CD14-positive monocyte (primary cell): ENCODE results near the gene PYGB. TPM values are rescaled to one million over a fixed set of nuclear protein-coding genes. Genes with fewer than 3 reads are reported as not detected.

Experiments used
- DNase-seq, 3 donors: peaks; one replicate each; pipeline ENCODE4 v3.0.0-alpha.2; 2011 to 2022
- H2AFZ ChIP-seq: 2 replicates; pipeline ENCODE4 v1.6.0; 2012; ENCODE audit warnings: mild to moderate bottlenecking, low read depth, low read length, inconsistent platforms; ENCODE audit not compliant: insufficient read depth, poor library complexity, severe bottlenecking
- H3K27ac ChIP-seq, 2 donors: 1 replicate in 1 of 2; 2 replicates in 1 of 2; pipeline ENCODE4 v1.5.1; 2012 to 2013; ENCODE audit warnings: low read length in 2 of 2, control low read depth in 1 of 2, inconsistent platforms in 1 of 2, low read depth in 1 of 2, mild to moderate bottlenecking in 1 of 2
- H3K27me3 ChIP-seq, 2 donors: one replicate each; pipeline versions ENCODE4 v1.6.0 to v1.6.1; 2011 to 2013; ENCODE audit warnings: low read length in 2 of 2; ENCODE audit not compliant: control insufficient read depth in 2 of 2, insufficient read depth in 2 of 2
- H3K36me3 ChIP-seq, 2 donors: replicated peaks in 1 of 2; 1 replicate in 1 of 2; 2 replicates in 1 of 2; pipeline versions ENCODE4 v1.5.1 to v1.6.1; 2012 to 2013; ENCODE audit warnings: low read length in 2 of 2, control low read depth in 1 of 2, inconsistent platforms in 1 of 2, mild to moderate bottlenecking in 1 of 2; ENCODE audit not compliant: insufficient read depth in 2 of 2, control insufficient read depth in 1 of 2
- H3K4me1 ChIP-seq, 2 donors: 1 replicate in 1 of 2; 2 replicates in 1 of 2; pipeline versions ENCODE4 v1.5.1 to v1.6.1; 2012 to 2013; ENCODE audit warnings: low read length in 2 of 2, control low read depth in 1 of 2, inconsistent platforms in 1 of 2, mild to moderate bottlenecking in 1 of 2, moderate library complexity in 1 of 2; ENCODE audit not compliant: insufficient read depth in 2 of 2, control insufficient read depth in 1 of 2
- H3K4me2 ChIP-seq: replicated peaks from 2 replicates; pipeline ENCODE3; 2012; ENCODE audit warnings: low read length, moderate library complexity, mild to moderate bottlenecking; ENCODE audit not compliant: poor library complexity, severe bottlenecking; ENCODE audit errors: extremely low read depth
- H3K4me3 ChIP-seq, 3 experiments: fragments of 200-600 bp in 1 of 3; sonication (generic) in 1 of 3; replicated peaks in 1 of 3; 1 replicate in 2 of 3; 2 replicates in 1 of 3; pipeline ENCODE4 v1.5.1; 2011 to 2013; ENCODE audit warnings: low read length in 3 of 3, mild to moderate bottlenecking in 3 of 3, control low read depth in 2 of 3, low read depth in 2 of 3, inconsistent platforms in 1 of 3, moderate library complexity in 1 of 3
- H3K79me2 ChIP-seq: 2 replicates; pipeline ENCODE4 v1.6.0; 2012; ENCODE audit warnings: mild to moderate bottlenecking, control low read depth, inconsistent platforms, low read length, moderate library complexity; ENCODE audit not compliant: insufficient read depth
- H3K9ac ChIP-seq: 2 replicates; pipeline ENCODE4 v1.6.0; 2017; ENCODE audit warnings: low read length, mild to moderate bottlenecking; ENCODE audit not compliant: insufficient read depth, poor library complexity, severe bottlenecking
- H3K9me3 ChIP-seq, 2 donors: replicated peaks in 1 of 2; 1 replicate in 1 of 2; 2 replicates in 1 of 2; pipeline versions ENCODE4 v1.5.1 to v1.6.1; 2012 to 2013; ENCODE audit warnings: low read length in 2 of 2, control low read depth in 1 of 2; ENCODE audit not compliant: control insufficient read depth in 1 of 2, insufficient read depth in 1 of 2
- H4K20me1 ChIP-seq: 2 replicates; pipeline ENCODE4 v1.6.0; 2012; ENCODE audit warnings: mild to moderate bottlenecking, low read length, control low read depth, moderate library complexity; ENCODE audit not compliant: insufficient read depth
- H3K27ac Mint-ChIP-seq, 7 donors: one replicate each; pipeline ENCODE4 v1.8.0; 2020; ENCODE audit warnings: mild to moderate bottlenecking in 7 of 7, mixed read lengths in 7 of 7, moderate library complexity in 6 of 7, inconsistent platforms in 2 of 7
- H3K27me3 Mint-ChIP-seq, 3 donors: one replicate each; pipeline ENCODE4 v1.8.0; 2021 to 2022; ENCODE audit warnings: low read depth in 3 of 3, mild to moderate bottlenecking in 3 of 3, mixed read lengths in 3 of 3, moderate library complexity in 3 of 3, inconsistent platforms in 1 of 3
- H3K36me3 Mint-ChIP-seq, 2 donors: one replicate each; pipeline ENCODE4 v1.8.0; 2020; ENCODE audit warnings: mixed read lengths in 2 of 2, inconsistent platforms in 1 of 2, mild to moderate bottlenecking in 1 of 2
- H3K4me1 Mint-ChIP-seq: one replicate; pipeline ENCODE4 v1.8.0; 2020; ENCODE audit warnings: mild to moderate bottlenecking, mixed read lengths
- H3K4me3 Mint-ChIP-seq, 2 donors: one replicate each; pipeline ENCODE4 v1.8.0; 2020; ENCODE audit warnings: mild to moderate bottlenecking in 2 of 2, mixed read lengths in 2 of 2, moderate library complexity in 1 of 2
- H3K9me3 Mint-ChIP-seq, 7 donors: one replicate each; pipeline ENCODE4 v1.8.0; 2020 to 2022; ENCODE audit warnings: mixed read lengths in 7 of 7, mild to moderate bottlenecking in 6 of 7, moderate library complexity in 6 of 7, inconsistent platforms in 2 of 7
- WGBS: methylation state at CpG from one replicate; pipeline ENCODE4 v1.1.5; 2013; ENCODE audit warnings: missing lambda C conversion rate; ENCODE audit not compliant: insufficient coverage; 5-methylcytosine and 5-hydroxymethylcytosine counted together
- intact Hi-C, 2 donors: fragments of 100-400 bp; cut with micrococcal nuclease; formaldehyde crosslinking; loops; one replicate each; pipeline versions ENCODE4 v1.15.0 to v1.15.1; 2023
- polyA plus RNA-seq, 3 donors: library from polyadenylated mRNA; depleted of rRNA in 1 of 3; unstranded in 2 of 3; stranded (reverse) in 1 of 3; fragments of 300-500 nt in 2 of 3; fragments of >200 nt in 1 of 3; fragmentation: Illumina TruSeq in 2 of 3; gene quantifications; 1 replicate in 2 of 3; 2 replicates in 1 of 3; pipeline ENCODE4 v1.2.3, GENCODE V29; 2012 to 2021
- TF ChIP-seq, protein P1 (sequence below): fragments of 200-600 bp; IDR thresholded peaks from one replicate; pipeline ENCODE4 v1.8.0; 2022; ENCODE audit warnings: antibody characterized with exemption, mild to moderate bottlenecking

The PYGB gene
- polyA plus RNA-seq, 3 donors, result 26.6 to 33.2 (median 26.7) TPM

- peaks cover 43% of the 10 kb centered on the region for H3K4me1 Mint-ChIP-seq
- H3K36me3 ChIP-seq, result peaks cover 0 to 25% of the 10 kb centered on the region in 2 donors
- no peaks in the 10 kb centered on the region for H3K9me3 Mint-ChIP-seq
- peak overlapping the region; percentile 93 for H3K27ac ChIP-seq
- no peak overlapping the region for H3K4me3 Mint-ChIP-seq
- intact Hi-C loops, result loop anchor here (5.0 to 10.0 kb wide), 2 partner anchors 70 to 323 kb away; partner anchors contain the start of gene APMAP (in 1 of the 2)
- peaks cover 31 to 43% of the 10 kb centered on the region in 2 donors for H3K4me1 ChIP-seq
- peak overlapping the region; percentile 73 for H3K9ac ChIP-seq
- peak overlapping the region; percentile 1 for H3K4me2 ChIP-seq
- H3K4me3 ChIP-seq, result no peak overlapping the region
- no peaks in the 10 kb centered on the region for H3K9me3 ChIP-seq
- H2AFZ ChIP-seq, result no peak overlapping the region
- peak in 1 of 3 donors; percentile 14 for DNase-seq
- peaks cover 23% of the 10 kb centered on the region for H3K79me2 ChIP-seq
- WGBS, result 55% methylated on average over 12 of the region's 17 CpGs
- H3K36me3 Mint-ChIP-seq, result peaks cover 18 to 59% of the 10 kb centered on the region in 2 donors
- H3K27me3 Mint-ChIP-seq, result no peaks in the 10 kb centered on the region
- peak overlapping the region; percentile 87 to 91 (median 89) for H3K27ac Mint-ChIP-seq
- no peaks in the 10 kb centered on the region for H4K20me1 ChIP-seq
- H3K27me3 ChIP-seq, result no peaks in the 10 kb centered on the region
- TF ChIP-seq, protein P1, sequence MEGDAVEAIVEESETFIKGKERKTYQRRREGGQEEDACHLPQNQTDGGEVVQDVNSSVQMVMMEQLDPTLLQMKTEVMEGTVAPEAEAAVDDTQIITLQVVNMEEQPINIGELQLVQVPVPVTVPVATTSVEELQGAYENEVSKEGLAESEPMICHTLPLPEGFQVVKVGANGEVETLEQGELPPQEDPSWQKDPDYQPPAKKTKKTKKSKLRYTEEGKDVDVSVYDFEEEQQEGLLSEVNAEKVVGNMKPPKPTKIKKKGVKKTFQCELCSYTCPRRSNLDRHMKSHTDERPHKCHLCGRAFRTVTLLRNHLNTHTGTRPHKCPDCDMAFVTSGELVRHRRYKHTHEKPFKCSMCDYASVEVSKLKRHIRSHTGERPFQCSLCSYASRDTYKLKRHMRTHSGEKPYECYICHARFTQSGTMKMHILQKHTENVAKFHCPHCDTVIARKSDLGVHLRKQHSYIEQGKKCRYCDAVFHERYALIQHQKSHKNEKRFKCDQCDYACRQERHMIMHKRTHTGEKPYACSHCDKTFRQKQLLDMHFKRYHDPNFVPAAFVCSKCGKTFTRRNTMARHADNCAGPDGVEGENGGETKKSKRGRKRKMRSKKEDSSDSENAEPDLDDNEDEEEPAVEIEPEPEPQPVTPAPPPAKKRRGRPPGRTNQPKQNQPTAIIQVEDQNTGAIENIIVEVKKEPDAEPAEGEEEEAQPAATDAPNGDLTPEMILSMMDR, result no peak
Observed at GRCh38 chr20:25317351-25318075, 69.6 kb downstream of the PYGB start.

GRCh38 chr20:25318471-25319240 lies 70.8 kb downstream of the PYGB start:
- WGBS, result 35% methylated on average over 13 of the region's 16 CpGs
- no peak overlapping the region for H2AFZ ChIP-seq
- no peaks in the 10 kb centered on the region for H3K9me3 Mint-ChIP-seq
- H3K4me3 ChIP-seq, result peak overlapping the region in 1 of 3 experiments; percentile 22
- H3K27me3 ChIP-seq, result no peaks in the 10 kb centered on the region
- TF ChIP-seq, protein P1, result no peak
- H3K4me1 Mint-ChIP-seq, result peaks cover 43% of the 10 kb centered on the region
- H3K36me3 Mint-ChIP-seq, result peaks cover 22 to 67% of the 10 kb centered on the region in 2 donors
- peaks cover 35 to 47% of the 10 kb centered on the region in 2 donors for H3K4me1 ChIP-seq
- H3K4me2 ChIP-seq, result peak overlapping the region; percentile 40
- H3K79me2 ChIP-seq, result peaks cover 27% of the 10 kb centered on the region
- H3K4me3 Mint-ChIP-seq, result peak overlapping the region; percentile 51 to 63
- H3K27me3 Mint-ChIP-seq, result no peaks in the 10 kb centered on the region
- H3K27ac Mint-ChIP-seq, result peak overlapping the region; percentile 87 to 91 (median 89)
- peak overlapping the region; percentile 93 for H3K27ac ChIP-seq
- H3K9me3 ChIP-seq, result no peaks in the 10 kb centered on the region
- peak overlapping the region; percentile 73 for H3K9ac ChIP-seq
- peaks cover 0 to 35% of the 10 kb centered on the region in 2 donors for H3K36me3 ChIP-seq
- intact Hi-C loops, result loop anchor here (5.0 to 10.0 kb wide), 2 partner anchors 69 to 324 kb away; partner anchors contain the start of gene APMAP (in 1 of the 2)
- DNase-seq, result peak; percentile 88 to 92 (median 91)
- H4K20me1 ChIP-seq, result no peaks in the 10 kb centered on the region
